A549 (cell line): ENCODE results near the gene MYF5.

ENCODE experiments used
- CEBPB ChIP-seq, 2 experiments: fragments of >200 bp in 1 of 2; sonication (Bioruptor Twin) in 1 of 2; formaldehyde crosslinking in 1 of 2; IDR thresholded peaks; 2 replicates each; pipeline ENCODE4 v1.6.1; 2012 to 2016
- EP300 ChIP-seq, 2 experiments: fragments of >200 bp; sonication (Bioruptor Twin); formaldehyde crosslinking; IDR thresholded peaks; 2 replicates in 1 of 2; 3 replicates in 1 of 2; pipeline ENCODE4 v1.6.1; 2016 to 2017
- KDM5A ChIP-seq: fragments of 200-600 bp; sonication (generic); IDR thresholded peaks from 2 replicates; pipeline ENCODE4 v1.6.1; 2016; ENCODE audit warnings: antibody characterized with exemption, mild to moderate bottlenecking
- POLR2A ChIP-seq: IDR thresholded peaks from 2 replicates; pipeline ENCODE4 v1.6.1; 2012; ENCODE audit warnings: mild to moderate bottlenecking, low read length
- RAD21 ChIP-seq, 2 experiments: fragments of >200 bp in 1 of 2; sonication (Bioruptor Twin) in 1 of 2; formaldehyde crosslinking in 1 of 2; IDR thresholded peaks in 1 of 2; conservative IDR thresholded peaks in 1 of 2; 2 replicates in 1 of 2; 3 replicates in 1 of 2; pipeline ENCODE4 v1.6.1; 2012 to 2018; ENCODE audit warnings: inconsistent platforms in 1 of 2
- RNF2 ChIP-seq: fragments of 200-600 bp; sonication (generic); IDR thresholded peaks from 2 replicates; pipeline ENCODE4 v1.6.1; 2016; ENCODE audit warnings: low read depth, mild to moderate bottlenecking, antibody characterized with exemption, moderate library complexity, borderline replicate concordance
- TF ChIP-seq, protein P1 (sequence below): fragments of >200 bp; sonication (Bioruptor Twin); formaldehyde crosslinking; IDR thresholded peaks from 3 replicates; pipeline ENCODE4 v1.5.1; 2016
- TF ChIP-seq, protein P2 (sequence below): IDR thresholded peaks from 2 replicates; pipeline ENCODE4 v1.6.1; 2012

DNA sequence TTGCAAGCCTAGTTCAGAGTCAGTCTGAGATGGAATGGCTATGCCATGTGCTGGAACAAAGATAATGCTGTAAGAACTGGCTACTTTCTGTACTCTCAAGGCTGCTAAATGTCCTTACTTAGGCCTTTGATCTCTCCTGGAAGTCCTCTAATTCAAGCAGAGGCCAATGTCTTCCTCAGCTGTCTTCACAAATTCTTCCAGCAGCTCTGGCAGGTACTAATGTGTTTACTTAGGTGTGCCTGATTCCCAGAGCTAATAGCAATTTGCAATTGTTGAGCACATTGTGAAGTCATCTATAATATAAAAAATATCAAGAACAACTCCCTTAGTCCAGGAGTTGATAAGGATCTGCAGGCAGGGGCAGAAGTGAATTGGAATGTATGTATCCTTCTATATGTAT is 3.8 kb upstream of the MYF5 start:
- TF ChIP-seq POLR2A (no peak), EP300 (IDR thresholded peaks at IDR 0.05) (no peak), KDM5A (no peak), CEBPB (IDR thresholded peaks at IDR 0.05) (no peak), RAD21 (conservative IDR thresholded peaks at IDR 0.05 in 1 of 2, IDR thresholded peaks at IDR 0.05 in 1 of 2) (no peak), RNF2 (no peak)
- TF ChIP-seq, protein P1, sequence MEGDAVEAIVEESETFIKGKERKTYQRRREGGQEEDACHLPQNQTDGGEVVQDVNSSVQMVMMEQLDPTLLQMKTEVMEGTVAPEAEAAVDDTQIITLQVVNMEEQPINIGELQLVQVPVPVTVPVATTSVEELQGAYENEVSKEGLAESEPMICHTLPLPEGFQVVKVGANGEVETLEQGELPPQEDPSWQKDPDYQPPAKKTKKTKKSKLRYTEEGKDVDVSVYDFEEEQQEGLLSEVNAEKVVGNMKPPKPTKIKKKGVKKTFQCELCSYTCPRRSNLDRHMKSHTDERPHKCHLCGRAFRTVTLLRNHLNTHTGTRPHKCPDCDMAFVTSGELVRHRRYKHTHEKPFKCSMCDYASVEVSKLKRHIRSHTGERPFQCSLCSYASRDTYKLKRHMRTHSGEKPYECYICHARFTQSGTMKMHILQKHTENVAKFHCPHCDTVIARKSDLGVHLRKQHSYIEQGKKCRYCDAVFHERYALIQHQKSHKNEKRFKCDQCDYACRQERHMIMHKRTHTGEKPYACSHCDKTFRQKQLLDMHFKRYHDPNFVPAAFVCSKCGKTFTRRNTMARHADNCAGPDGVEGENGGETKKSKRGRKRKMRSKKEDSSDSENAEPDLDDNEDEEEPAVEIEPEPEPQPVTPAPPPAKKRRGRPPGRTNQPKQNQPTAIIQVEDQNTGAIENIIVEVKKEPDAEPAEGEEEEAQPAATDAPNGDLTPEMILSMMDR, result no peak
- TF ChIP-seq, protein P2, sequence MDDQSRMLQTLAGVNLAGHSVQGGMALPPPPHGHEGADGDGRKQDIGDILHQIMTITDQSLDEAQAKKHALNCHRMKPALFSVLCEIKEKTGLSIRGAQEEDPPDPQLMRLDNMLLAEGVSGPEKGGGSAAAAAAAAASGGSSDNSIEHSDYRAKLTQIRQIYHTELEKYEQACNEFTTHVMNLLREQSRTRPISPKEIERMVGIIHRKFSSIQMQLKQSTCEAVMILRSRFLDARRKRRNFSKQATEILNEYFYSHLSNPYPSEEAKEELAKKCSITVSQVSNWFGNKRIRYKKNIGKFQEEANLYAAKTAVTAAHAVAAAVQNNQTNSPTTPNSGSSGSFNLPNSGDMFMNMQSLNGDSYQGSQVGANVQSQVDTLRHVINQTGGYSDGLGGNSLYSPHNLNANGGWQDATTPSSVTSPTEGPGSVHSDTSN, result no peak
